GM12878 (cell line): ENCODE results near the gene URAD. TPM values are rescaled to one million over a fixed set of nuclear protein-coding genes. Genes with fewer than 3 reads are reported as not detected.

Experiments
- EGR1 ChIP-seq, 2 experiments: IDR thresholded peaks; 1 replicate in 1 of 2; 2 replicates in 1 of 2; pipeline ENCODE4 v1.6.1; 2011 to 2012; ENCODE audit warnings: low read depth in 2 of 2, low read length in 2 of 2, borderline replicate concordance in 1 of 2, mild to moderate bottlenecking in 1 of 2, moderate library complexity in 1 of 2
- HDGF ChIP-seq: fragments of 450-650 bp; IDR thresholded peaks from 2 replicates; pipeline ENCODE4 v1.6.1; 2016; ENCODE audit warnings: antibody characterized with exemption
- KDM1A ChIP-seq: fragments of 200-600 bp; sonication (generic); IDR thresholded peaks from 2 replicates; pipeline ENCODE4 v1.6.1; 2016; ENCODE audit warnings: borderline replicate concordance
- MTA3 ChIP-seq: IDR thresholded peaks from 2 replicates; pipeline ENCODE4 v1.6.1; 2012; ENCODE audit warnings: low read length, inconsistent platforms, borderline replicate concordance
- NFIC ChIP-seq: IDR thresholded peaks from 2 replicates; pipeline ENCODE4 v1.6.1; 2012; ENCODE audit warnings: low read depth, mild to moderate bottlenecking, inconsistent platforms, low read length, moderate library complexity
- POLR2A ChIP-seq: IDR thresholded peaks from 2 replicates; pipeline ENCODE4 v1.6.1; 2011; ENCODE audit warnings: low read depth, mild to moderate bottlenecking, low read length
- RAD21 ChIP-seq: IDR thresholded peaks from 2 replicates; pipeline ENCODE4 v1.6.1; 2011; ENCODE audit warnings: mild to moderate bottlenecking, low read depth, low read length, moderate library complexity; ENCODE audit not compliant: insufficient read depth
- RUNX3 ChIP-seq: IDR thresholded peaks from 2 replicates; pipeline ENCODE4 v1.6.1; 2012; ENCODE audit warnings: low read length, inconsistent platforms
- SIX5 ChIP-seq: IDR thresholded peaks from 2 replicates; pipeline ENCODE4 v1.6.1; 2011; ENCODE audit warnings: mild to moderate bottlenecking, low read depth, low read length, moderate library complexity; ENCODE audit not compliant: severe bottlenecking
- STAT3 ChIP-seq: IDR thresholded peaks from 2 replicates; pipeline ENCODE4 v1.6.1; 2011; ENCODE audit warnings: low read depth, low read length, improper control_type of control experiment
- SUPT20H ChIP-seq: IDR thresholded peaks from 2 replicates; pipeline ENCODE4 v1.6.1; 2011; ENCODE audit warnings: low read depth, mild to moderate bottlenecking, low read length, moderate library complexity, borderline replicate concordance; ENCODE audit not compliant: control insufficient read depth
- TAF1 ChIP-seq: IDR thresholded peaks from 2 replicates; pipeline ENCODE4 v1.6.1; 2011; ENCODE audit warnings: mild to moderate bottlenecking, low read depth, low read length, borderline replicate concordance
- TBL1XR1 ChIP-seq: IDR thresholded peaks from 2 replicates; pipeline ENCODE4 v1.6.1; 2012; ENCODE audit warnings: low read depth, low read length, improper control_type of control experiment
- TCF7 ChIP-seq: IDR thresholded peaks from 2 replicates; pipeline ENCODE4 v1.6.1; 2014; ENCODE audit warnings: antibody characterized with exemption, borderline replicate concordance
- YY1 ChIP-seq: IDR thresholded peaks from 2 replicates; pipeline ENCODE4 v1.6.1; 2011; ENCODE audit warnings: low read depth, mild to moderate bottlenecking, low read length
- polyA plus RNA-seq, 11 experiments: library from polyadenylated mRNA; depleted of rRNA in 4 of 11; unstranded in 6 of 11; stranded (reverse) in 5 of 11; fragments of >200 nt; fragmentation: Nextera tagmentation in 4 of 11; fragmentation: Illumina TruSeq in 1 of 11; extraction: Ambion mirVana in 4 of 11; extraction: Trizol in 1 of 11; gene quantifications; 1 replicate in 1 of 11; 2 replicates in 10 of 11; pipeline versions ENCODE4 v1.2.1 to v1.2.3, GENCODE V29; 2011 to 2016; ENCODE audit warnings: inconsistent platforms in 2 of 11, missing spikeins in 2 of 11, low read depth in 1 of 11
- total RNA-seq, 4 experiments: library from RNA; depleted of rRNA in 3 of 4; stranded (reverse); fragments of >200 nt in 3 of 4; fragmentation: Illumina TruSeq in 1 of 4; extraction: Trizol in 1 of 4; gene quantifications; 2 replicates each; pipeline versions ENCODE4 v1.2.1 to v1.2.3, GENCODE V29; 2013 to 2021
- TF ChIP-seq, protein P1 (sequence below): IDR thresholded peaks from 2 replicates; pipeline ENCODE4 v1.6.1; 2012; ENCODE audit warnings: low read length, inconsistent platforms
- TF ChIP-seq, protein P2 (sequence below): fragments of 450-650 bp; formaldehyde crosslinking; IDR thresholded peaks from 2 replicates; pipeline ENCODE4 v1.4.0; 2020; ENCODE audit warnings: mild to moderate bottlenecking, moderate library complexity
- TF ChIP-seq, protein P3 (sequence below): fragments of 450-650 bp; conservative IDR thresholded peaks from 2 replicates; pipeline ENCODE4 v1.6.1; 2017; ENCODE audit warnings: mild to moderate bottlenecking, moderate library complexity
- TF ChIP-seq, protein P4 (sequence below): IDR thresholded peaks from 2 replicates; pipeline ENCODE4 v1.6.1; 2011; ENCODE audit warnings: borderline replicate concordance, low read depth, mild to moderate bottlenecking, moderate library complexity, low read length; ENCODE audit not compliant: insufficient read depth, poor library complexity, severe bottlenecking

URAD gene
- total and polyA plus RNA-seq, 10 of the 15 experiments (the other 5 are each of a cell fraction or from before 2014, with no cell fraction given), result not detected

DNA sequence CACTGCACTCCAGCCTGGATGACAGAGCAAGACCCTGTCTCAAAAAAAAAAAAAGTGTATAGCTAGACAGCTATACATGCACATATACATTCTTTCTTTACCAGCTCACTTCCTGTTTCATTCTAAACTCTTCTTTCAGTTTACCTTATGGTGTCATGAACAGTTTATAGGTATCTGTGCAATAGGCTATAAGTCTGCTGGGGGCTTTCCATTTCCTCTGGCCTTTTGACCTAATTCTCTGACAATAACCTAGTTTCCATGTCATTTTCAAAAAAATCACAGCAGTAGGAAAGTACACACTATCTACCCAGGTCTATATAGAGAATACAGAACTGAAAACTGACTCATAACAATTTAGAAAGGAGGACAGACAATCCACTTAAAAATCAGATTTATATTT is 24.4 kb upstream of the URAD start (continued):
- TF ChIP-seq, protein P1, sequence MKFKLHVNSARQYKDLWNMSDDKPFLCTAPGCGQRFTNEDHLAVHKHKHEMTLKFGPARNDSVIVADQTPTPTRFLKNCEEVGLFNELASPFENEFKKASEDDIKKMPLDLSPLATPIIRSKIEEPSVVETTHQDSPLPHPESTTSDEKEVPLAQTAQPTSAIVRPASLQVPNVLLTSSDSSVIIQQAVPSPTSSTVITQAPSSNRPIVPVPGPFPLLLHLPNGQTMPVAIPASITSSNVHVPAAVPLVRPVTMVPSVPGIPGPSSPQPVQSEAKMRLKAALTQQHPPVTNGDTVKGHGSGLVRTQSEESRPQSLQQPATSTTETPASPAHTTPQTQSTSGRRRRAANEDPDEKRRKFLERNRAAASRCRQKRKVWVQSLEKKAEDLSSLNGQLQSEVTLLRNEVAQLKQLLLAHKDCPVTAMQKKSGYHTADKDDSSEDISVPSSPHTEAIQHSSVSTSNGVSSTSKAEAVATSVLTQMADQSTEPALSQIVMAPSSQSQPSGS, result peak; percentile 77
- TF ChIP-seq TAF1 (no peak), KDM1A (no peak), TBL1XR1 (no peak), SIX5 (no peak), STAT3 (no peak), HDGF (no peak), RUNX3 (peak; percentile 47; the same call in 1 of the 2 replicates), POLR2A (no peak), EGR1 (IDR thresholded peaks at IDR 0.05; ENCODE audit: borderline replicate concordance in 1 of 2, low read depth in 2 of 2, low read length in 2 of 2) (no peak), NFIC (peak; percentile 67), RAD21 (no peak), SUPT20H (no peak), TCF7 (no peak), MTA3 (no peak), YY1 (no peak)
- TF ChIP-seq, protein P2, sequence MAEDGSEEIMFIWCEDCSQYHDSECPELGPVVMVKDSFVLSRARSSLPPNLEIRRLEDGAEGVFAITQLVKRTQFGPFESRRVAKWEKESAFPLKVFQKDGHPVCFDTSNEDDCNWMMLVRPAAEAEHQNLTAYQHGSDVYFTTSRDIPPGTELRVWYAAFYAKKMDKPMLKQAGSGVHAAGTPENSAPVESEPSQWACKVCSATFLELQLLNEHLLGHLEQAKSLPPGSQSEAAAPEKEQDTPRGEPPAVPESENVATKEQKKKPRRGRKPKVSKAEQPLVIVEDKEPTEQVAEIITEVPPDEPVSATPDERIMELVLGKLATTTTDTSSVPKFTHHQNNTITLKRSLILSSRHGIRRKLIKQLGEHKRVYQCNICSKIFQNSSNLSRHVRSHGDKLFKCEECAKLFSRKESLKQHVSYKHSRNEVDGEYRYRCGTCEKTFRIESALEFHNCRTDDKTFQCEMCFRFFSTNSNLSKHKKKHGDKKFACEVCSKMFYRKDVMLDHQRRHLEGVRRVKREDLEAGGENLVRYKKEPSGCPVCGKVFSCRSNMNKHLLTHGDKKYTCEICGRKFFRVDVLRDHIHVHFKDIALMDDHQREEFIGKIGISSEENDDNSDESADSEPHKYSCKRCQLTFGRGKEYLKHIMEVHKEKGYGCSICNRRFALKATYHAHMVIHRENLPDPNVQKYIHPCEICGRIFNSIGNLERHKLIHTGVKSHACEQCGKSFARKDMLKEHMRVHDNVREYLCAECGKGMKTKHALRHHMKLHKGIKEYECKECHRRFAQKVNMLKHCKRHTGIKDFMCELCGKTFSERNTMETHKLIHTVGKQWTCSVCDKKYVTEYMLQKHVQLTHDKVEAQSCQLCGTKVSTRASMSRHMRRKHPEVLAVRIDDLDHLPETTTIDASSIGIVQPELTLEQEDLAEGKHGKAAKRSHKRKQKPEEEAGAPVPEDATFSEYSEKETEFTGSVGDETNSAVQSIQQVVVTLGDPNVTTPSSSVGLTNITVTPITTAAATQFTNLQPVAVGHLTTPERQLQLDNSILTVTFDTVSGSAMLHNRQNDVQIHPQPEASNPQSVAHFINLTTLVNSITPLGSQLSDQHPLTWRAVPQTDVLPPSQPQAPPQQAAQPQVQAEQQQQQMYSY, result no peak
- TF ChIP-seq, protein P3, sequence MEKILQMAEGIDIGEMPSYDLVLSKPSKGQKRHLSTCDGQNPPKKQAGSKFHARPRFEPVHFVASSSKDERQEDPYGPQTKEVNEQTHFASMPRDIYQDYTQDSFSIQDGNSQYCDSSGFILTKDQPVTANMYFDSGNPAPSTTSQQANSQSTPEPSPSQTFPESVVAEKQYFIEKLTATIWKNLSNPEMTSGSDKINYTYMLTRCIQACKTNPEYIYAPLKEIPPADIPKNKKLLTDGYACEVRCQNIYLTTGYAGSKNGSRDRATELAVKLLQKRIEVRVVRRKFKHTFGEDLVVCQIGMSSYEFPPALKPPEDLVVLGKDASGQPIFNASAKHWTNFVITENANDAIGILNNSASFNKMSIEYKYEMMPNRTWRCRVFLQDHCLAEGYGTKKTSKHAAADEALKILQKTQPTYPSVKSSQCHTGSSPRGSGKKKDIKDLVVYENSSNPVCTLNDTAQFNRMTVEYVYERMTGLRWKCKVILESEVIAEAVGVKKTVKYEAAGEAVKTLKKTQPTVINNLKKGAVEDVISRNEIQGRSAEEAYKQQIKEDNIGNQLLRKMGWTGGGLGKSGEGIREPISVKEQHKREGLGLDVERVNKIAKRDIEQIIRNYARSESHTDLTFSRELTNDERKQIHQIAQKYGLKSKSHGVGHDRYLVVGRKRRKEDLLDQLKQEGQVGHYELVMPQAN, result no peak
- TF ChIP-seq, protein P4, sequence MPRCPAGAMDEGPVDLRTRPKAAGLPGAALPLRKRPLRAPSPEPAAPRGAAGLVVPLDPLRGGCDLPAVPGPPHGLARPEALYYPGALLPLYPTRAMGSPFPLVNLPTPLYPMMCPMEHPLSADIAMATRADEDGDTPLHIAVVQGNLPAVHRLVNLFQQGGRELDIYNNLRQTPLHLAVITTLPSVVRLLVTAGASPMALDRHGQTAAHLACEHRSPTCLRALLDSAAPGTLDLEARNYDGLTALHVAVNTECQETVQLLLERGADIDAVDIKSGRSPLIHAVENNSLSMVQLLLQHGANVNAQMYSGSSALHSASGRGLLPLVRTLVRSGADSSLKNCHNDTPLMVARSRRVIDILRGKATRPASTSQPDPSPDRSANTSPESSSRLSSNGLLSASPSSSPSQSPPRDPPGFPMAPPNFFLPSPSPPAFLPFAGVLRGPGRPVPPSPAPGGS, result no peak
